H9 (cell line): ENCODE data around the gene EIF4A3. TPM values are rescaled to one million over a fixed set of nuclear protein-coding genes. Genes with fewer than 3 reads are reported as not detected.
A peak's percentile ranks its signal among the peaks of the same experiment; 100 is the strongest.

ENCODE experiments used
- DNase-seq: peaks from one replicate; pipeline ENCODE4 v3.0.0-alpha.2; 2017
- H2AFZ ChIP-seq: one replicate; pipeline ENCODE4 v1.6.1; 2013; ENCODE audit warnings: mild to moderate bottlenecking, low read length, control low read depth, moderate library complexity
- H2AK5ac ChIP-seq: 2 replicates; pipeline ENCODE4 v1.6.1; 2013; ENCODE audit warnings: low read length, control low read depth, mixed read lengths; ENCODE audit not compliant: insufficient read length
- H2BK120ac ChIP-seq: one replicate; pipeline ENCODE4 v1.6.1; 2013; ENCODE audit warnings: low read depth, mild to moderate bottlenecking, low read length, control low read depth, inconsistent platforms; ENCODE audit not compliant: poor library complexity, severe bottlenecking
- H2BK12ac ChIP-seq: 2 replicates; pipeline ENCODE4 v1.6.1; 2013; ENCODE audit warnings: low read length, control low read depth, mixed read lengths, low read depth; ENCODE audit not compliant: insufficient read length
- H2BK15ac ChIP-seq: 2 replicates; pipeline ENCODE4 v1.6.1; 2013; ENCODE audit warnings: low read depth, low read length, control low read depth
- H2BK20ac ChIP-seq: one replicate; pipeline ENCODE4 v1.6.1; 2013; ENCODE audit warnings: low read depth, mild to moderate bottlenecking, low read length, control low read depth, inconsistent platforms; ENCODE audit not compliant: poor library complexity, severe bottlenecking
- H2BK5ac ChIP-seq: 2 replicates; pipeline ENCODE4 v1.6.1; 2013; ENCODE audit warnings: low read length, control low read depth, mixed read lengths; ENCODE audit not compliant: insufficient read length
- H3K14ac ChIP-seq: 2 replicates; pipeline ENCODE4 v1.6.1; 2013; ENCODE audit warnings: low read length, control low read depth; ENCODE audit not compliant: insufficient read depth
- H3K18ac ChIP-seq: 2 replicates; pipeline ENCODE4 v1.6.1; 2013; ENCODE audit warnings: low read depth, mild to moderate bottlenecking, mixed read lengths, low read length, control low read depth; ENCODE audit not compliant: insufficient read length
- H3K23ac ChIP-seq: 2 replicates; pipeline ENCODE4 v1.6.1; 2013; ENCODE audit warnings: low read length, control low read depth, mixed read lengths, low read depth; ENCODE audit not compliant: insufficient read length
- H3K23me2 ChIP-seq: 2 replicates; pipeline ENCODE4 v1.6.1; 2013; ENCODE audit warnings: low read depth, mild to moderate bottlenecking, mixed read lengths, low read length, control low read depth; ENCODE audit not compliant: insufficient read length, poor library complexity, severe bottlenecking
- H3K27ac ChIP-seq: 2 replicates; pipeline ENCODE4 v1.5.1; 2013; ENCODE audit warnings: low read length, control low read depth, mixed read lengths, low read depth; ENCODE audit not compliant: insufficient read length
- H3K27me3 ChIP-seq: 2 replicates; pipeline ENCODE4 v1.6.1; 2013; ENCODE audit warnings: low read length, control low read depth, inconsistent platforms; ENCODE audit not compliant: insufficient read depth
- H3K4ac ChIP-seq: 2 replicates; pipeline ENCODE4 v1.6.1; 2013; ENCODE audit warnings: low read depth, mild to moderate bottlenecking, control low read depth, inconsistent platforms, low read length, moderate library complexity
- H3K4me1 ChIP-seq: 2 replicates; pipeline ENCODE4 v1.6.1; 2013; ENCODE audit warnings: low read length, control low read depth, inconsistent platforms; ENCODE audit not compliant: insufficient read depth
- H3K4me2 ChIP-seq: 2 replicates; pipeline ENCODE4 v1.6.1; 2013; ENCODE audit warnings: low read length, control low read depth, mixed read lengths; ENCODE audit not compliant: insufficient read length, insufficient read depth
- H3K56ac ChIP-seq: 2 replicates; pipeline ENCODE4 v1.6.1; 2013; ENCODE audit warnings: low read depth, mild to moderate bottlenecking, mixed read lengths, low read length, control low read depth; ENCODE audit not compliant: insufficient read length
- H3K79me1 ChIP-seq: 2 replicates; pipeline ENCODE4 v1.6.1; 2013; ENCODE audit warnings: low read depth, mild to moderate bottlenecking, moderate library complexity, low read length, control low read depth, inconsistent platforms; ENCODE audit not compliant: insufficient read depth, poor library complexity, severe bottlenecking
- H3K79me2 ChIP-seq: 2 replicates; pipeline ENCODE4 v1.6.1; 2013; ENCODE audit warnings: low read length, control low read depth, inconsistent platforms; ENCODE audit not compliant: insufficient read depth
- H3K9ac ChIP-seq: 2 replicates; pipeline ENCODE4 v1.6.1; 2013; ENCODE audit warnings: low read length, control low read depth, mixed read lengths; ENCODE audit not compliant: insufficient read length; ENCODE audit errors: extremely low read depth
- H3K9me3 ChIP-seq: one replicate; pipeline ENCODE4 v1.6.1; 2013; ENCODE audit warnings: low read depth, low read length, inconsistent platforms; ENCODE audit not compliant: control insufficient read depth
- H3T11ph ChIP-seq: one replicate; pipeline ENCODE4 v1.6.1; 2013; ENCODE audit warnings: mild to moderate bottlenecking, low read length, control low read depth, inconsistent platforms
- H4K20me1 ChIP-seq: one replicate; pipeline ENCODE4 v1.6.1; 2013; ENCODE audit not compliant: control insufficient read depth, insufficient read length, insufficient read depth
- H4K5ac ChIP-seq: 2 replicates; pipeline ENCODE4 v1.6.1; 2013; ENCODE audit warnings: low read depth, mild to moderate bottlenecking, mixed read lengths, low read length, control low read depth; ENCODE audit not compliant: insufficient read length
- H4K8ac ChIP-seq: replicated peaks from 2 replicates; pipeline ENCODE4 v1.6.1; 2013; ENCODE audit warnings: low read length, control low read depth, mixed read lengths, low read depth; ENCODE audit not compliant: insufficient read length
- H4K91ac ChIP-seq: 2 replicates; pipeline ENCODE4 v1.6.1; 2013; ENCODE audit warnings: low read depth, mild to moderate bottlenecking, moderate library complexity, mixed read lengths, low read length, control low read depth; ENCODE audit not compliant: insufficient read length
- H3K27ac Mint-ChIP-seq, 3 experiments: 2 replicates in 2 of 3; 3 replicates in 1 of 3; pipeline ENCODE4 v1.8.0; 2020 to 2021; ENCODE audit warnings: mixed read lengths in 3 of 3, mild to moderate bottlenecking in 1 of 3, moderate library complexity in 1 of 3
- H3K27me3 Mint-ChIP-seq: 2 replicates; pipeline ENCODE4 v1.8.0; 2021; ENCODE audit warnings: low read depth, mild to moderate bottlenecking, moderate library complexity, mixed read lengths
- H3K36me3 Mint-ChIP-seq, 3 experiments: 2 replicates in 2 of 3; 3 replicates in 1 of 3; pipeline ENCODE4 v1.8.0; 2020 to 2021; ENCODE audit warnings: low read depth in 3 of 3, mixed read lengths in 3 of 3; ENCODE audit not compliant: insufficient read depth in 1 of 3
- H3K4me1 Mint-ChIP-seq, 2 experiments: 2 replicates each; pipeline ENCODE4 v1.8.0; 2020; ENCODE audit warnings: mixed read lengths in 2 of 2
- H3K4me3 Mint-ChIP-seq, 2 experiments: 2 replicates in 1 of 2; 3 replicates in 1 of 2; pipeline ENCODE4 v1.8.0; 2020 to 2021; ENCODE audit warnings: mild to moderate bottlenecking in 2 of 2, mixed read lengths in 2 of 2, moderate library complexity in 1 of 2
- H3K9me3 Mint-ChIP-seq, 2 experiments: 2 replicates in 1 of 2; 3 replicates in 1 of 2; pipeline ENCODE4 v1.8.0; 2020; ENCODE audit warnings: mild to moderate bottlenecking in 2 of 2, mixed read lengths in 2 of 2, moderate library complexity in 1 of 2
- CTCF ChIP-seq: fragments of 200-600 bp; sonication (generic); conservative IDR thresholded peaks from 3 replicates; pipeline ENCODE4 v1.8.0; 2021; ENCODE audit warnings: antibody characterized with exemption, mild to moderate bottlenecking
- WGBS: extraction: QIAGEN DNeasy Blood & Tissue Kit; methylation state at CpG from one replicate; pipeline ENCODE4 v1.1.7; 2013; ENCODE audit warnings: missing lambda C conversion rate, low lambda C conversion rate, mixed read lengths; ENCODE audit not compliant: insufficient read length; ENCODE audit errors: extremely low coverage; 5-methylcytosine and 5-hydroxymethylcytosine counted together
- total RNA-seq: library from RNA; stranded (reverse); gene quantifications from 2 replicates; pipeline ENCODE4 v1.2.1, GENCODE V29; 2021

The EIF4A3 gene
- total RNA-seq, 1 experiment from 2014 or later: 162 TPM

GRCh38 chr17:80181431-80181830 lies 34.5 kb upstream of the EIF4A3 start:
- no peak overlapping the region for H3K56ac ChIP-seq
- H2BK5ac ChIP-seq: no peak overlapping the region
- no peak overlapping the region for H3K23ac ChIP-seq
- H3K4me3 Mint-ChIP-seq: no peak overlapping the region
- peak overlapping the region in 1 of 3 experiments; percentile 14; a peak in 1 of 7 replicates for H3K27ac Mint-ChIP-seq
- H3K27me3 Mint-ChIP-seq: no peaks in the 10 kb centered on the region; the same call in 1 of the 2 replicates
- WGBS: no CpG with 5 or more reads among the region's 17 CpGs
- H2BK12ac ChIP-seq: no peak overlapping the region
- H4K5ac ChIP-seq: no peak overlapping the region
- H3K14ac ChIP-seq: no peak overlapping the region; the same call in 1 of the 2 replicates
- no peaks in the 10 kb centered on the region for H3K79me2 ChIP-seq
- TF ChIP-seq CTCF: no peak
- no peaks in the 10 kb centered on the region for H3K9me3 ChIP-seq
- H3K18ac ChIP-seq: no peak overlapping the region
- no peak overlapping the region for H2AFZ ChIP-seq
- no peak overlapping the region for H3K4ac ChIP-seq
- no peak overlapping the region for H2AK5ac ChIP-seq
- no peak overlapping the region for H3K4me2 ChIP-seq
- peaks cover 2 to 7% of the 10 kb centered on the region in 2 experiments; a peak in 2 of 4 replicates for H3K4me1 Mint-ChIP-seq
- no peaks in the 10 kb centered on the region for H3K23me2 ChIP-seq
- H3K27ac ChIP-seq: no peak overlapping the region
- H3K79me1 ChIP-seq: no peaks in the 10 kb centered on the region
- H3K4me1 ChIP-seq: no peaks in the 10 kb centered on the region
- no peak overlapping the region for H2BK20ac ChIP-seq
- no peak overlapping the region for H4K8ac ChIP-seq
- no peaks in the 10 kb centered on the region for H3K36me3 Mint-ChIP-seq
- no peaks in the 10 kb centered on the region for H3K9me3 Mint-ChIP-seq
- DNase-seq: no peak
- H2BK120ac ChIP-seq: no peak overlapping the region
- H3T11ph ChIP-seq: no peak overlapping the region
- H2BK15ac ChIP-seq: no peak overlapping the region
- H4K20me1 ChIP-seq: no peaks in the 10 kb centered on the region
- H4K91ac ChIP-seq: no peak overlapping the region
- no peaks in the 10 kb centered on the region for H3K27me3 ChIP-seq
- no peak overlapping the region for H3K9ac ChIP-seq
